Skeletal muscle satellite cell (primary cell): Measurements from ENCODE around the gene HTRA2.

Experiments used
- H3K27me3 ChIP-seq: 2 replicates; pipeline ENCODE4 v1.7.0; 2013; ENCODE audit warnings: low read length; ENCODE audit not compliant: control insufficient read depth, insufficient read depth
- H3K36me3 ChIP-seq: 2 replicates; pipeline ENCODE4 v1.7.0; 2013; ENCODE audit warnings: mild to moderate bottlenecking, control low read depth, low read length; ENCODE audit not compliant: insufficient read depth
- H3K4me1 ChIP-seq: 2 replicates; pipeline ENCODE4 v1.7.0; 2013; ENCODE audit warnings: low read length; ENCODE audit not compliant: control insufficient read depth, insufficient read depth
- H3K4me2 ChIP-seq: 2 replicates; pipeline ENCODE4 v1.7.0; 2013; ENCODE audit warnings: mild to moderate bottlenecking, low read length
- H3K4me3 ChIP-seq: 2 replicates; pipeline ENCODE4 v1.7.0; 2013; ENCODE audit warnings: low read length
- H3K9ac ChIP-seq: 2 replicates; pipeline ENCODE4 v1.7.0; 2013; ENCODE audit warnings: mild to moderate bottlenecking, low read depth, low read length, moderate library complexity
- H3K9me3 ChIP-seq: replicated peaks from 2 replicates; pipeline ENCODE4 v1.7.0; 2013; ENCODE audit warnings: mild to moderate bottlenecking, control low read depth, low read length

HTRA2 gene

GRCh38 chr2:74493546-74493945 lies 36.2 kb upstream of the HTRA2 start:
- Histone ChIP-seq H3K9ac (no peak overlapping the region), H3K27me3 (peaks cover 15% of the 10 kb centered on the region), H3K36me3 (peaks cover 46% of the 10 kb centered on the region), H3K4me2 (no peak overlapping the region), H3K4me3 (no peak overlapping the region), H3K4me1 (peaks cover 17% of the 10 kb centered on the region), H3K9me3 (no peaks in the 10 kb centered on the region)

GRCh38 chr2:74495440-74495839 lies 34.3 kb upstream of the HTRA2 start:
- H3K27me3 ChIP-seq: peaks cover 32% of the 10 kb centered on the region

GRCh38 chr2:74496997-74497776 lies 32.5 kb upstream of the HTRA2 start:
- Histone ChIP-seq H3K27me3 (peaks cover 41% of the 10 kb centered on the region), H3K4me1 (peaks cover 31% of the 10 kb centered on the region), H3K9ac (no peak overlapping the region), H3K36me3 (peaks cover 26% of the 10 kb centered on the region), H3K4me3 (no peak overlapping the region), H3K9me3 (no peaks in the 10 kb centered on the region), H3K4me2 (peak overlapping the region; percentile 95)

More at GRCh38 chr2:74495440-74495839, 34.3 kb upstream of the HTRA2 start:
- Histone ChIP-seq H3K4me1 (peaks cover 29% of the 10 kb centered on the region), H3K36me3 (peaks cover 44% of the 10 kb centered on the region), H3K4me2 (no peak overlapping the region), H3K9me3 (no peaks in the 10 kb centered on the region), H3K9ac (no peak overlapping the region), H3K4me3 (no peak overlapping the region)

- peaks cover 41% of the 10 kb centered on the region for H3K27me3 ChIP-seq
- H3K4me3 ChIP-seq: peak overlapping the region; percentile 67
- H3K36me3 ChIP-seq: peaks cover 20% of the 10 kb centered on the region
- H3K4me1 ChIP-seq: peaks cover 38% of the 10 kb centered on the region
- peak overlapping the region; percentile 95 for H3K4me2 ChIP-seq
- H3K9ac ChIP-seq: no peak overlapping the region
- no peaks in the 10 kb centered on the region for H3K9me3 ChIP-seq
These were observed 31.8 kb upstream of the HTRA2 start for GRCh38 chr2:74497777-74498499.

- Histone ChIP-seq H3K4me2 (peak overlapping the region; percentile 95), H3K4me3 (peak overlapping the region; percentile 67), H3K27me3 (peaks cover 41% of the 10 kb centered on the region), H3K9me3 (no peaks in the 10 kb centered on the region), H3K4me1 (peaks cover 42% of the 10 kb centered on the region), H3K36me3 (peaks cover 13% of the 10 kb centered on the region), H3K9ac (peak overlapping the region; percentile 7)
These were observed 31.1 kb upstream of the HTRA2 start for GRCh38 chr2:74498500-74499266.

GRCh38 chr2:74499267-74499939 lies 30.3 kb upstream of the HTRA2 start, which contains the start of gene LBX2:
TSS of gene LBX2 (minus strand) at chr2:74499603. CDS start at chr2:74499537, 66 bp downstream.
- no peaks in the 10 kb centered on the region for H3K9me3 ChIP-seq
- peaks cover 46% of the 10 kb centered on the region for H3K4me1 ChIP-seq
- peak within 1 kb of the TSS; percentile 67 for H3K4me3 ChIP-seq
- H3K36me3 ChIP-seq: peaks cover 6% of the 10 kb centered on the region
- peak within 1 kb of the TSS; percentile 7 for H3K9ac ChIP-seq
- H3K27me3 ChIP-seq: peaks cover 41% of the 10 kb centered on the region
- peak within 1 kb of the TSS; percentile 95 for H3K4me2 ChIP-seq

- Histone ChIP-seq H3K9ac (no peak overlapping the region), H3K4me1 (peaks cover 47% of the 10 kb centered on the region), H3K27me3 (peaks cover 41% of the 10 kb centered on the region), H3K4me3 (no peak overlapping the region), H3K36me3 (peaks cover 8% of the 10 kb centered on the region), H3K9me3 (no peaks in the 10 kb centered on the region), H3K4me2 (peak overlapping the region; percentile 95)
These were observed 29.7 kb upstream of the HTRA2 start for GRCh38 chr2:74499940-74500577.

- no peak overlapping the region for H3K4me2 ChIP-seq
- H3K36me3 ChIP-seq: peaks cover 11% of the 10 kb centered on the region
- no peak overlapping the region for H3K9ac ChIP-seq
- peaks cover 51% of the 10 kb centered on the region for H3K4me1 ChIP-seq
- peaks cover 41% of the 10 kb centered on the region for H3K27me3 ChIP-seq
- H3K4me3 ChIP-seq: no peak overlapping the region
- no peaks in the 10 kb centered on the region for H3K9me3 ChIP-seq
These were observed 29.2 kb upstream of the HTRA2 start for GRCh38 chr2:74500578-74500946.

- H3K27me3 ChIP-seq: peaks cover 41% of the 10 kb centered on the region
- peaks cover 58% of the 10 kb centered on the region for H3K4me1 ChIP-seq
These were observed 28.2 kb upstream of the HTRA2 start for GRCh38 chr2:74501335-74502071.

GRCh38 chr2:74502147-74502719 lies 27.5 kb upstream of the HTRA2 start:
- H3K4me3 ChIP-seq: peak overlapping the region; percentile 77
- H3K36me3 ChIP-seq: peaks cover 17% of the 10 kb centered on the region
- H3K27me3 ChIP-seq: peaks cover 38% of the 10 kb centered on the region
- H3K4me1 ChIP-seq: peaks cover 62% of the 10 kb centered on the region
- peak overlapping the region; percentile 97 for H3K4me2 ChIP-seq
- H3K9ac ChIP-seq: peak overlapping the region; percentile 85
- H3K9me3 ChIP-seq: no peaks in the 10 kb centered on the region

More at GRCh38 chr2:74501335-74502071, 28.2 kb upstream of the HTRA2 start:
- Histone ChIP-seq H3K9me3 (no peaks in the 10 kb centered on the region), H3K4me3 (no peak overlapping the region), H3K36me3 (peaks cover 17% of the 10 kb centered on the region), H3K4me2 (peak overlapping the region; percentile 97), H3K9ac (no peak overlapping the region)
